HG03103 (cell line): ENCODE results near the gene IL17REL.

Experiments used
- ATAC-seq: cut with Tn5 transposase; IDR thresholded peaks from one replicate; pipeline ENCODE4 v1.9.1; 2021; ENCODE audit warnings: low read depth; ENCODE audit not compliant: unreplicated experiment

Gene IL17REL

DNA sequence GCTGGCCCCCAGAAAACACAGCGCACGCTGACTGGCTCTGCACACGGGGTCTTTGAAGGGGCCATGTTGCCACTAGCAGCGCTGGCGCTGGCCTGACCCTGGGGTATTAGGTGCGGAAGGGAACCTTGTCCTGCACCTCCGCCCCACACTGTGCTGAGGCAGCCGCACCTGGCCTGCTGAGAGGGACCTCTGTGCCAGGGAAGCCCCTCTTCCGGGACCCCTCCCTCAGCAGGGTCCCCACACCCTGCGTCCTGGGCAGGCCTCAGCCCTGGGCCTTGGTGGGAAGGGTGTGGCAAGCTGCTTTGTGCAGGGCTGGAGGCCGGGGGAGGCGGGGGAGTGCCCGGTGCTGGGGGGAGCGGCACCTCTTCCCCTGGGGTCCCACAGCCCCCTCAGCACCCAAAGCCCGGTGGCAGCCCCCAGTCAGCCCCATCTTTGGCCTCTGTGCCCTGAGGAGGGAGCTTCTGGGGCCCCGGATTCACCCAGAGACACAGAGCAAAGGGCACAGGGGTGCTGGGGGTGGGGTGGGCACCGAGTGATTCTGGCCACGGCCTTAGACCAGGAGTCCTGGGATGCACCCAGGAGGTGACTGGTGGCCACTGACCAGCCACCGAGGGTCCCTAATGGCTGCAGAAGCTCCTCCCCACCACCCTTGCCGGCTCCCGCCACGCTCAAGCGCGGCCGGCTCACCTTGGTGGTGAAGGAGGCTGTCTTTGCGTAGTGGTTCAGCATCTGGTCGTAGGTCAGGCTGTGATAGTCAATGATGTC, 34.1 kb upstream of the IL17REL start:
- ATAC-seq, result no peak

DNA sequence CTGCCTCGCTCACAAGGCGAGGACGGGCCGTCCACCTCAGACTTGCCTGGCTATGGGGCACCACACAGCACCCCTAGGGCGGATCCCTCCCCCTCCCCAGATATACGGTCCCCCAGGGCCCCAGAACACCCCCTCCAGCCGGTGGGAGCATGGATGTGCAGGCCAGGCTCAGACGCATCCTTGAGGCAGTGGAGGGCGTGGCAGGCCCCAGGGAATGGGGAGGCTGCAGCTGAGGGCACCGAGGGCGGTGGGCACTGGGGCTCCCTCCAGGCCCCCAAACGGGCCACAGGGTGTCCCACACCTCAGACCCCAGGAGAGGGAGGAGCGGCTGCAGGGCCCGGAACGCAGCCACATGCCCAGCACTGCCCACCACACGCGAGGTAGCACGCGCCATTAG, 33.5 kb upstream of the IL17REL start:
- no peak for ATAC-seq

DNA sequence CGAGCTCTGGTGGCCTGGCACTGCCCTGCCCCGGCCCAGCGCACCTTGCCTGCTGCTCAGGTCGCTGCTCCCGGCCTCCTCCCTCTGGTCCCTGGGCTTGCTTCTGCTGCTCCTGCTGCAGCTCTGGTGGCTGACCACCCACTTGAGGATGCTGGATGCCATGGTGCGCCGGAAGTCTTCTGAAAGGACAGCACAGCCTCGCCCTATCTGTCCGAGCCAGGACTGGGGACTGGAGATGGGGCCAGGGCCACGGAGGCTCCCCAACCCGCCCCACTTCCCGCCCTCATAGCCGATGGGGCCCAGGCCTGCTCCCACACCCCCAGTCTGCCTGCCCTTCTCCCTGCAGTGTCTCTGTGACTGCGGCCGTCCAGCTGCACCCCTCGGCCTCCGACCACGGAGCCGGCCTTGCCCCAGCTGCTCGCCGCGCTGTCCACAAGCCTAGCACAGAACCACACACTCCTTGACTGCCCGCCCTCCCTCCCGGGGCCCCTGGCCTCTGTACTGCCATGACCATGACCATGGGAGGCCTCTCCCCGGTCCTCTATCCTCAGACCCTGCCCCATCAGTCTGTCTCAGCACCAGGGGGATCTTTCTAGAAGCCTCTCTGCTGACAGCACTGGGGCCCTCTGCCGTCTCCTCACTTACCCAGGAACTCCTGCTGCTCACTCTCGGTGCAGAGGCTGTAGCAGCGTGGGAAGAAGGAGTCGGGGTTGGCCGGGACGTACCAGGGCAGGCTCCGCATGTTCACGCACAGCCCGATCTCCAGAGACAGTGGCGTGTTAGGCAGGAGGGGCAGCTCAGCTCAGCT, 32.9 kb upstream of the IL17REL start:
- no peak for ATAC-seq

DNA sequence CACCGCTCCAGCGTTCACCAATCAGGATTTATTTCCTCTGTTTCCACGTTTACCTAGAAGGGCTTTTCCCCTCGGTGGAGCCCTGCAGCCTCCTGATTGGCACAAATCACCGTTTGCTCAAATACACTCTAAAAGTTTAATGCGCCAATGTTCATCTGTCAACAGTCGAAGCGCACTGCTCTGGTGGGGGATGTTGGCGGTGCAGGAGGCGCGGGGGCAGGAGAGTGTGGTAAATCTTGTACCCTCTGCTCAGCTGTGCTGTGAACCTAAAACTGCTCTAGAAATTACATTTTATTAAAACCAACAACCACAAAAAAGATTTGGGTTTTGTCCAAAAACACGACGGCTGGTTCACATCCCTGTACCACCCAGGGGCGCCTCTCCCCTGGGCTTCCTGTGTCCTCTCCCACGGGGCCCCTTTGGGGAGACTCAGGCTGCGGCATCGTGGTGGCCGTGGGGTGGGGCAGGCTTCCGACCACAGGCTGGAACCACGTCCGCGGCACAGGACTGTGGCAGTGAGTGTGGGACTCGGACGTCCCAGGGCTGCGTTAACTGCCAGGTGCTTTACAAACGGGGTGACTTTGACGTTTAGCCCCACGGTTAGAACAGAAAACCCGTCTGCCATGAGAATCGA, 32.0 kb upstream of the IL17REL start:
- no peak for ATAC-seq

DNA sequence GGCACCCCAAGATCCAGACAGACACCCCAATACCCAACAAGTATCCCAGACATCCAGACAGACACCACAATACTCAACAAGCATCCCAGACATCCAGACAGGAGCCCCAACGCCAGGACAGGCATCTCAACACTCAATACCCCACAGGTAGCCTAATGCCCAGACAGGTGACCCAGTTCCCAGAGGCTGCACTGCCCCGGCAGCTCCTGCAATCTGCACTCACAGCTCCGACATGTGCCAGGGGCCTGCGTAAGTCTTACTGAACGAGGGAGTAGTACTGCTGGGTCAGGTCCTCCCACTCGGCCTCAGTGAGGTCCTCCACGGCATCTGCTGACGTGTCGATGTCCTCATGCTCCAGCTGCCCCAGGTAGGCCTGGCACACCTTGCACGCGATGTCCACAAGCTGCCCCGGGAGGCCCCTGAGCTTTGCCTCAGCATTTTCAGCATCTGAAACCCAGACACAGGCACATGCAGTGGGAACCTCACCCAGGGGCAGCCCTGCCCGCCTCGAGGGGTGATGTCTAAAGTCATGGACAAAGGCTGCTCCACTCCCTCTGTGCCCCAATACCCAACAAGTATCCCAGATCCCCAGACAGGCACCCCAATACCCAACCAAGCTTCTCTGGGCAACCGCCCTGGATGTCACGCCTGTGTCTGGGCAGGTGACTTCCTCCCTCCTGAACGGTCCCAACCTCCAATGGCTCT, 28.9 kb upstream of the IL17REL start:
- ATAC-seq, result no peak

DNA sequence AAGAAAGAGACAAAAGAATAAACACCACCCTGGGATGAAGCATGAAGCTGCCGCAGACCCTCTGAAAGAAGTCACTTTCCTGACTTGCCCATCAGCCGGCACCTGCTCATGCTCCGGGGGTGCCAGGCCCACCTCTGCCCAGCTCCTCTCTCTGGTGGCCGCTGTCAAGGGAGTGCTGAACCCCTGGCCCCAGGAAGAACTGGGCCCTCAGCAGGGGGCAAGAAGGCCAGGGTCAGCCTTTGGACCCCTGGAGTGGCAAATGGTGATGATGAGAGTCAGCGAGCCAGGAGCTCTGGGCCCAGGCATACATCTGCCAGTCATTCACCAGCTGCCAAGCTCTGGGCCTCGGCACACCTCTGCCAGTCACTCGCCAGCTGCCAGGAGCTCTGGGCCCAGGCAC, 28.2 kb upstream of the IL17REL start:
- no peak for ATAC-seq

DNA sequence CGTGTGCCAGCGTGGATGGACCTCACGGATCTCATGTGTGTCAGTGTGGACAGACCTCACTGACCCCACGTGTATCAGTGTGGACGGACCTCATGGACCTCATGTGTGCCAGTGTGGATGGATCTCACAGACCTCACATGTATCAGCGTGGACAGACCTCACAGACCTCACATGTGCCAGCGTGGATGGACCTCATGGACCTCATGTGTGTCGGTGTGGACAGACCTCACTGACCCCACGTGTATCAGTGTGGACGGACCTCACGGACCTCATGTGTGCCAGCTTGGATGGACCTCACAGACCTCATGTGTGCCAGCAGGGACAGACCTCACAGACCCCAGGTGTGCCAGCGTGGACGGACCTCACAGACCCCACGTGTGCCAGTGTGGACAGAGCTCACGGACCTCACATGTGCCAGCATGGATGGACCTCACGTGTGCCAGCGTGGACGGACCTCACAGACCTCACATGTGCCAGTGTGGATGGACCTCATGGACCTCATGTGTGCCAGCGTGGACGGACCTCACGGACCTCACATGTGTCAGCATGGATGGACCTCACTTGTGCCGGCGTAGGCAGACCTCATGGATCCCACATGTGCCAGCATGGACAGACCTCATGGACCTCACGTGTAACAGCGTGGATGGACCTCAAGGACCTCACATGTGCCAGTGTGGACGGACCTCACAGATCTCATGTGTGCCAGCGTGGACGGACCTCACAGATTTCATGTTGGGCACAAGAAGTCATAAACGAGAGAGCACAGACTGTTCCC, 27.3 kb upstream of the IL17REL start:
- ATAC-seq, result no peak

DNA sequence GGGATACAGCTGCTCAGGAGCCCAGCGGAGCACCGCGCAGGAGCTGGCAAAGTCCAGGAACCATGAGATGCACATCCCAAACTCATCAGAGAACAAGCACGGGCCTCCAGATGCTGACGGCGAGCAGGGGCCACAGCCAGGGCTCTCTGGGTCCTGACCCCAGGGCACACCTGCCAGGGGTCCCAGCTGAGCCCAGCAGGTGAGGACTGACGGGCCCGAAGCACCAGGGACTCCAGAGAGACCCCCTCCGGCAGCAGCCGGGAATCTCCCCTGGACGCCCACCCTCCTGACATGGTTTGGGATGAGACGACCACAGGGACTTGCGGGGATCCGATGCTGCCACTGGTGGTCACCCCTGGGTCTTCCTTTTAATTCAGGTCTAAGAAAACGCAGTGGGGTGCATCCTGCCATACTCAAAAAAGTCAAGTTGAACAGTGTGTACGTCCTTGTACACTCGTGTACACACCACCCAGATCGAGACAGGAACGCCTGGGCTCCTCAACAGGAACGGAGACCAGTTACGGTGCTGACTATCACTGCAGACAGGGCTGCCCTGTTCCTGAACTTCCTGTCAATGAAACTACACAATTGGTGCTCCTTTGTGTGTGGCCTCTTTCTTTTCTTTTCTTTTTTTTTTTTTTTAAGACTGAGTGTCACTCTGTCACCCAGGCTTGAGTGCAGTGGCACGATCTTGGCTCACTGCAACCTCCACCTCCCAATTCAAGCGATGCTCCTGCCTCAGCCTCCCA, 23.6 kb upstream of the IL17REL start:
- no peak for ATAC-seq

DNA sequence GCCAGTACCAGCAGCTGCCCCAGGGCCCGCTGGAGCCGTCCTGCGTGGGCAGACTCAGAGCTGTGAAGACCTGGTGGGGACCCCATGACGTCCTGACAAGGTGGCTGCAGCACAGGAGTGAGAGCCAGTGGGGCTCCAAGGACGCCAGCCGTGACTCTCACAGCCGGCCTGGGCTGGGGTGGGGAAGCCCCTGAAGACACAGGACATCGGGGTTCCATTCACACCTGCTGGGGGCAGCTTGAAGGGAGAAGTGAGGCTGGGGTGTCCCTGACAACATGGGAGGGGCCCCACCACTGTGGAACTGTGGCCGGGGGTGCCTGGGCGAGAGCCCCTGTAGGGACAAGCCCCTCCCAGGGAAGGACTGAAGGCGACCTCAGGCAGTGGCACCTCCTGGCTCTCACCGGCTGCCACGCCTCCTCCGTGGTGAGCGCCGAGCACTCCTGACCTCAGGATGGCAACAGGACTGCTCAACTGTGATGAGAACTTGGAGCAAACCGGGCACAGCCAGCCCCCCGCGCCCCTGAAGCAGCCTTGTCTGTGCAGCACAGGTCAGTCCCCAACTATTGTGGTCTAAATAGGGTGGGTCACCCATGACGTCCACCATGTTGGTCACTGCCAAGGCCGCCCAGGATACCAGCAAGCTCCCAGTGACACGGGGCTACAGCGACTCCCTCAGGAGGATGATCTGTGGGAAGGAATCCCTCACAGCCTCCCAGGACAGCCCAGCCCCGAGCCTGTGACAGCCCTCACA, 22.7 kb upstream of the IL17REL start:
- no peak for ATAC-seq

DNA sequence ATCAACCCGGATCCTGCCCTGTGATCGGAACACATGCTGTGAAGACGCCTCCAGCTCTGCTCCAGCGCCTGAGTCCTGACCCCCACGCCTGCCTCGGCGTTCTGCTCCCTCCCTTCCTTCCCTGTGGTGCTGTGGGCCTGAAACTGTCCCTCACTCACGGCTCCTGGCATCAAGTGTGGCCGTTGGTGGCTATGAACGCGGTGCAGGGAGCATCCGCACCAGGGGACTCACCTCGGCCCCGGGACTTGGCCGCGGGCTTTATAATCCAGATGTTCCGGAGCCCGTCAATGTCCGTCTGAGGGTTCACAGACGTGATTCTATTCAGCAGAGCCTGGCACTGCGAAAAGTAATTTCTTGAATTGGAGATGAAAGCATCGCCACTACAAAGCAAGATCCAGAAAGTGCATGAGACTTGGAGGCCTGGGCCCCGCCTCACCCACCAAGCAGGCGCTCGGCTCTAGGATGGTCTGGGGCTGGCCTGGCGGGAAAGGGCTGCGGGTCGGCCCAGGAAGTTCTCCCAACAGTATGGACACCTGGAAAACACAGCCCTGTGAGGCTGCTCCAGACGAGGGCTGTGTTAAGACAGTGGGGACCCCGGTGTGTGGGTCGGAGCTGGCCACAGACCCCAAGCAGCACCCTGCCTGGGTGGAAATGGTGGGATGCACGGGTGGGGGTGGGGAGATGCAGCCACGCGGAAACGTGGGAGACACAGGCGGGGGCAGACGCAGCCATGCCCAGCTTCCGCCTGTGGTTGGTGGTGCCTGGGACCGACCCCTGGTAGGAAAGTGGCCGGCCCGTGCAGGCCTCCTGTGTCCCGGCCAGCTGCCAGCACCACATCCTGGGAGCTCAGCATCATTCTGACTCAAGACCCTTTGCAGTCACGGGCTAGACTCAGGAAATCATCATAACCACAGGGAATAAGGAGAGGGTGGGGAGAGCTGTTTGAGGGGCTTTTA, 21.8 kb upstream of the IL17REL start:
- no peak for ATAC-seq

DNA sequence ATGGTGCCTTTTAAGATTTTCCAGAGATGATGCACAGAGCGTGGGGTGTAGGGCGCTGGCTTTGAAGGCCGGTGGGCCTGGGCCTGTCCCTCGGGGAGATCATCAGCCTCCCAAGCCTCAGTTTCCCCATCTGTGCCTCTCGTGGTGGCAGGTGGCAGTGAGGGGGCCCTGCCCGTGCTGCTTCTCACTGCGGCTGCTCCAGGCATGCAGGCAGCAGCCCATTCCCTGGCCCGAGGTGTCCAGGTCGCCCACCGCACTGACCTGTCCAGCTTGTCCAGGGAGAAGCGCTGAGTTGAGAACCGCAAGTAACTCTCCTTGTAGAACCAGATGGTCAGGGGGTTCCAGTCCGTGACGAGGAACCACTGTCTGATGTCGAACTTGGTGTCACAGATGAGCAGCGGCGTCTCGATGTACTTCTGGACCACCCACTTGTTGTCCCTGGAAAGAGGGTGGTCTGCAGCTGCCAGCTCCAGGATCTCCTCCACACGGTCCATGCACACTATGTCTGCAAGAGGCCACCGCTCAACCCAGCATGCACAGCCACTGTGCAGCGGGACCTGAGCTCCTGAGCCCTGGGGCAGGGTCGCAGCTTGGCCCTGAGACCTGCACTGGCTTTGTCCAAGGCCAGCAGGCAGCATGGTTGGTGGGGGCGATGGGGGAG, 20.5 kb upstream of the IL17REL start:
- ATAC-seq, result no peak

DNA sequence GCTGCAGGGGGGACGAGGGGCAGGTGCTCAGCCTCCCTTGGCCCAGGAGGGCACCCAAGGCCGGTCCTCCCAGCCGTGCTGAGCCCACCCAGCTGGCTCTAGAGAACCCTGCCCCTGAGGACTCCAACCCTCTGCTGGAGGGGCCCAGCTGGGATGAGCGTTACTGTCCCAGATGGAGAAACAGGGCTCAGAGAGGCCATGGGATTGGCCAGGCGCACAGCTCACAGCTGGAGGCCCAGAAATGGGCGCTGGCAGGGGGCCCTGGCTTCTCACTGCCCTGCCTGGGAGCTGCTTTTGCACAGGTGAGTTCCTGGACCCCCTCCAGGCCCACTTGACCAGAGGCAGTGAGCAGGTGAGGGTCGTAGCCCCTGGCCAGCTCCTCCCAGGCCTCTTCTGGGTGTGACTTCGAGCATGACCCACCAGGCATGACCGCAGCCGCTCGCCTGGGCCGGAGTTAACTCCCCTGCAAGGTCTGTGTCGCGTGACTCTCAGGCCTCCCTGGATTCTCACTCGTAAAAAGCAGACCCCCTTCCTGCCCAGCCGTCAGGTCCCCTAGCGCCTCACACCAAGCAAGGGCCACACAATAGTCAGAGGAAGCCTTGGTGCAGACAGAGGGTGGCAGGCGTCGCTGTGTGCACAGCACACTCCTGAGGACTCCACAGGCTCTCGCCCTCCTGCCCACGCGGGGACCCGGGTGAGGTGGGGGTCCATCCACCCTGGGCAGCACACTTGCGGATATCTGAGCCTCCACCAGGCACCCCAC, 19.7 kb upstream of the IL17REL start:
- ATAC-seq, result no peak

DNA sequence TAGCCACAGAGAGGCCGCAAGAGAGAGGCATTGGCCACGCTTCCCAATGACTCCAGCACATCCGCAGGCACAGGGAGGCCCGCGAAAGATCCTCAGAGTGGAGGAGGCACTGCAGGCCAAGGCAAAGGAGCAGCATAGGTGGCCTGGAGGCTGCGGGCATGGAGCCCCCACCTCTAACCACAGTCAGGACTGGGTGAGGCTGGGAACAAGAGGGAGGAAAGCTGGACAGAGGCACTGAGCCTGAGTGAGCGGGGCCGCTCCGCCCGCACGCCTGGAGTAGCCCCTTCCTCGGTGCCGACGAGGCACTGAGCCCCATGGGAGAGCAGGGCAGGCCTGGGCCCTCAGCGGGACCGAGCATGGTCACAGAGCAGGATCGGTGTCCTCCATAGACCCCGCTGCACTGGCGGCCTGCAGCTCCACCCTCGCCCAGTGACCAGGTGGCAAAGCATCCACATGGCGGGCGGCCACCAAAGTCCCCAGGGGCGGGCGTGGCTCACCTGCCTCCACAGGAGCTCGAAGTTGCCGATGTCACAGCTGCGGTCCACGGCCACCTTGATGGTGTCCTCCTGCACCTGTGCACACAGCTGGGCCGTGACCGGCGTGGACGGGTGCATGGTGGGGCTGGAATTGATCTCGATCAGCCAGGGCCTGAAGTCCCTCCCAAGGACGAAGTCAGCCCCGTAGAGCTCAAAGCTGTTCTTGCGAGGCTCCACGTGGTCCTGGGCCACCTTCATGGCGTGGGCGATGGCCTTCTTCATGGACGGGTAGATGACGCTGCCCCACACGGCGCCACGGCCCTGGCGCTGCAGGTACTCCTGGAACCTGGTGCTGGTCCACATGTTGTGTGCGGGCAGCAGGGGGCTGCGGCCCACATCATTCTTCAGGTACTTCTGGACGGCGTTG, 18.9 kb upstream of the IL17REL start:
- ATAC-seq, result no peak

DNA sequence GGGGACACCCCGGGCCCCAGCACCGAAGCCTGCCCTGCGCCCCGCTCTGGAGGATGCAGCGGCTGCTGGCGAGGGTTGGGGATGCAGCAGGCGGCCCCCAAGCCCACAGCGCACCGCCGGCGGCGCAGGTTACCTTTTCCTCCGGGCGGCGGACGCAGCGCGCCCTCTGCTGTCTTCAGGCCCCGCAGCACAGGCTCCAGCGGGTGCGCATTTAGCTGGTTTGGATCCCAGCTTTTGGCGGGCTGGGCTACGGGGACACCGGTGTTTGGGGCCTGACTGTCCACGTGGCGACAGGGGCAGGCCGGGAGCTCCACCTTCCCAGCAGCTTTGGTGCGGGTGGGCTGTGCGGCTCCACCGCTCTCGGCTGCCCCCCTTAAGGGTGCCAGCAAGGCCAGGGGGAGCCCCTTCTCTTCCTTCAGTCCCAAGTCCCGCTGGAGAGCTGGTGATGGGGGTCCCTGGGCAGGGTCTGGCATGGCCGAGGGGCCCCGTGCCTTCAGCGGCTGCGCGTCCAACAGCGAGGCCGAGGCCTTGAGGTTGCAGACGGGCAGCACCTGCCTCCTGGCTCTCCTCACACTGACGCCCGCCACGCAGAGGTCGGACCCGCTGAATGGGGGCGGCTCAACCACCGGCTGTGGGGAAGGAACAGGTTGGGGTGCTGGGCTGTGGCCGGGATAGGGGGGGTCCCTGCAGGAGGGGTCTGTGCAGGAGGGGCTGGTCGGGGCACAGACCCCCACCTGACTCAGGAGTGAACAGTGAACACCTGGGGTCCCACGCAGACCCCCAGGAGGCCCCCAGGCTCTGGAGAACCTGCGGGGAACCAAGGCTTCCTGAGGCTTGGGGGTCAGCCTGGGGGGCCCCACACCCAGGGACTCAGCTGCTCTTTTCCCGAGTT, 18.0 kb upstream of the IL17REL start:
- no peak for ATAC-seq
